GM06990 (cell line): ENCODE measurements around the gene WBP11.

Experiments
- DNase-seq: peaks from one replicate; pipeline ENCODE4 v3.0.0-alpha.2; 2011; ENCODE audit not compliant: insufficient read length; ENCODE audit errors: extremely low read depth
- H3K27me3 ChIP-seq: replicated peaks from 2 replicates; pipeline ENCODE4 v1.6.0; 2011; ENCODE audit warnings: low read length; ENCODE audit not compliant: control insufficient read depth, insufficient read depth
- H3K36me3 ChIP-seq: 2 replicates; pipeline ENCODE4 v1.5.1; 2011; ENCODE audit warnings: low read length; ENCODE audit not compliant: control insufficient read depth, insufficient read depth
- H3K4me3 ChIP-seq: replicated peaks from 2 replicates; pipeline ENCODE4 v1.5.1; 2011; ENCODE audit warnings: low read depth, mild to moderate bottlenecking, control low read depth, low read length
- CTCF ChIP-seq: IDR thresholded peaks from 2 replicates; pipeline ENCODE4 v1.5.1; 2011; ENCODE audit warnings: low read length, control low read depth, mild to moderate bottlenecking, inconsistent platforms; ENCODE audit not compliant: insufficient read depth, poor library complexity, severe bottlenecking

The WBP11 gene

DNA sequence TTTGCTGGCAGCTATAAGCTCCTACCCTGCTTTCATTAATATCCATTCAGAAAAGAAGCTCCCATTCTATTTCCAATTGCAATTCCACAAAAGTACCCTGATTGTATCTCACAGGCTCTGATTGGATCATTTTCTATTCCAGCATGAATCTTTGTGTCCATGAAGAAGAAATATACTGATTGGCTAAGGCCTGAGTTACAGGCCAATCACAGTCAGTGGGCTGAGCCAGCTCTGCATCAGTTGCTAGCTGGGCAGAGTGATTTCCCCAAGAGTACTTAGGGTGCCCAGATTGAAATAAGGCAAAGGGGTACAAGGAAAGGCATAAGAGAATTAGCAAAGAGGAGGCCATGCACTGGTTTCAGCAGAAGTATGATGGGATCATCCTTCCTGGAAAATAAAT, 25.6 kb upstream of the WBP11 start:
- Histone ChIP-seq H3K36me3 (no peaks in the 10 kb centered on the region), H3K4me3 (no peak overlapping the region), H3K27me3 (no peaks in the 10 kb centered on the region)
- TF ChIP-seq CTCF: no peak
- DNase-seq: no peak

GRCh38 chr12:14827043-14827442, 23.8 kb upstream of the WBP11 start:
- H3K4me3 ChIP-seq: no peak overlapping the region
- no peaks in the 10 kb centered on the region for H3K36me3 ChIP-seq
- no peaks in the 10 kb centered on the region for H3K27me3 ChIP-seq
- no peak for DNase-seq
- TF ChIP-seq CTCF: no peak

DNA sequence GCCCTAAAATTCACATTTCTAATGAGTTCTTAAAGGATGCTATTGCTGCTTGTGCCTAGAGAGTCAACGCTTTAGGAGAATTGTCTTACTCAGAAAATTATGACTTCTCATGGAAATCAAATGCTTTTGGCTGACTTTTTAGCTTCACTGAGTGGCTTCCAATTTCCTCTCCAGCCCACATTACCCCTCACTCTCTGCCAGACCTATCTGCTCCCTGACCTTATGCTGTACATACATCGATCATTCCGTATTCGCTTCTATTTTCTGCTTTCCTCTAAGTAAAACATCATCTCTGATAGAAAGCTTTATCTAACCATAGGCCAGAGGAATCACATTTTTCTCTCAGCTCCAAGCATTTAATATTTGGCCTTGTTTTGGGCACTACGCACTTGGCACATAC, 23.2 kb upstream of the WBP11 start:
- Histone ChIP-seq H3K4me3 (no peak overlapping the region), H3K36me3 (no peaks in the 10 kb centered on the region), H3K27me3 (no peaks in the 10 kb centered on the region)
- TF ChIP-seq CTCF: no peak
- no peak for DNase-seq

- Histone ChIP-seq H3K27me3 (no peaks in the 10 kb centered on the region), H3K36me3 (no peaks in the 10 kb centered on the region), H3K4me3 (no peak overlapping the region)
- no peak for TF ChIP-seq CTCF
- DNase-seq: no peak
These were observed 22.0 kb upstream of the WBP11 start for GRCh38 chr12:14825256-14825655.

DNA sequence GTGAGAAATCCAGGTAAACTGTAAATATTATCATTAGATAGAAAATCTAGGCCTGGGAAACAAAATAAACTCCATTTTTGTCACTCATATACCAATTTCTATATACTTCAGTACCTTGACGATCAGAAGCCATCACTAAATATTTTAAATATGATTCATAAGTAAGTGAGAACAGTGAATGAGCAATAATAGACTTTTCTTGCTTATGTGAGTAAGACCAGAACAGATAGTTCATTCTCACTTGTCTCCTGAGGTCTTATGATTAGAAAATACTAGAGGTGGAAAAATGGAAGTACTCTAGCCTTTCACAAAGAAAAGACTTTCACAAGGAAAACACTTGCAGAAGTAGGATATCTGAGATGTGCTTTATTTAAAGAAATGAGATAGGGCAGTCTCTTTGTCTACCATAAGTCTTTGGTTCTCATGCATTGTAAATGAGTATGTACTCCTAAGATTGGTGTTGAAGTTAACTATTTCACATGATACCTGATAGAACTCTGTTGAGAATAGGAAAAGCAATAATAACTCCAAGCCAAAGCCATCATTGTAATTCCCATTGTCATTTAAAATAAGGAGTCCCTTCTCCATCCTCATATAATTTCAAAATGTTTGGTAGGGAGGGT, 20.8 kb upstream of the WBP11 start:
- Histone ChIP-seq H3K36me3 (no peaks in the 10 kb centered on the region), H3K4me3 (no peak overlapping the region), H3K27me3 (no peaks in the 10 kb centered on the region)
- TF ChIP-seq CTCF: no peak
- no peak for DNase-seq

DNA sequence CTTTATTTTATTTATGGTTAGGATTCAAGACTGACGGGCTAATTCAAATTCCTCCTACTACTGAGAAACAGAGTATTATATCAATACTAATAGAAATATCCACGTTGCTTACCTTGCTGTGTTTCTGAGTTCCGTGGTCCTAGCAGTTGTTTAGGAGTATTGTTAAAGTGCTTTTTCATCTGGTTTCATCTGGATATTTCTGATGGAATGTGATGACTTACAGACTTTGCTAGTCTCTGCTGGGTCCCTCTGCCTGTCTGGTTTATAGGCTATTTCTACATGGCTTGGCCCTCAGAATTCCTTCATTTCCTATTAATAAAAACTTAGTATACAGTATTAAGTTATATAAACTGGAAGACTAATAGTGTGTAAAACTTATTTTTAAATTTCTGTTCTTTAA, 10.7 kb upstream of the WBP11 start, which contains the start of gene SMCO3:
TSS of gene SMCO3 (minus strand) at position 169 of the 400 bp plus-strand sequence. CDS start 7,502 bp downstream, outside the sequence.
- no peak for DNase-seq
- H3K4me3 ChIP-seq: no peak within 1 kb of the TSS
- no peaks in the 10 kb centered on the region for H3K36me3 ChIP-seq
- no peak for TF ChIP-seq CTCF
- no peaks in the 10 kb centered on the region for H3K27me3 ChIP-seq
